Activated CD4-positive, alpha-beta T cell treated with anti-CD3 and anti-CD28 coated beads, Interleukin-2, Interleukin-6, amounts not matched to agents 100 ng/mL and 50 ng/mL, durations not matched to agents 16 hours and 8 hours (primary cell): Measurements from ENCODE around the gene PPP1R14B.
"Not testable (repeated sequence)": the region's sequence is repeated elsewhere in the genome, so short reads cannot be mapped to it uniquely, and the experiment has no call there.

Source experiments
- DNase-seq: peaks from one replicate; pipeline ENCODE4 v3.0.0-alpha.2; 2020

The PPP1R14B gene

GRCh38 chr11:64260147-64260708 is 13.5 kb upstream of the PPP1R14B start:
- DNase-seq: no peak

DNA sequence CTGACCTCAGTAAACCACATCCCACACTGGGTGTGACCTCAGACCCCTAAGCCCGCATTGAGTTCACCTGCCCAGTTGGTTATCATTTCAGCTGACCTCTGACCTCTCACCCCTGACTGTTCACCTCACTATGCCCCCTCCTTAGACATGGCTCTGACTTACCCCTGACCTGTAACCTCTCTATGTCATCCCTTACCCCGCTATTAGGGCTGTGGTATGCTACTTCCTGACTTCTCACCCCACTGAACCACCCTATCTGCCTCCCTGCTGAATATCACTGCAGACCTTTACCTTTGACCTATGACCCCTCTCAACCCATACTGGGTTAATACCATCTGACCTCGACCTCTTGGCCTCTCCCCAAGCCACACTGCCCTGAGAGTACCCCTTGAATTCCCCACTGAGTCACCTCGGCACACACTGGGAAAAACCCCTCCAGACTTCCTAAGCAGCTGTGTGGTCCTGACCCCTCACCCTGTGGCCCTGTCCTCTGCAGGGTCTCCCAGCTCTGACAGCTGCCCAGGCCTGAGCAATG is 12.9 kb upstream of the PPP1R14B start:
- no peak for DNase-seq

- DNase-seq: no peak
Observed at GRCh38 chr11:64258946-64259532, 12.3 kb upstream of the PPP1R14B start.

GRCh38 chr11:64258356-64258755 is 11.6 kb upstream of the PPP1R14B start:
- DNase-seq: no peak

- no peak for DNase-seq
Observed at GRCh38 chr11:64256300-64256699, 9.6 kb upstream of the PPP1R14B start.

GRCh38 chr11:64255135-64256128 is 8.7 kb upstream of the PPP1R14B start:
- no peak for DNase-seq

DNA sequence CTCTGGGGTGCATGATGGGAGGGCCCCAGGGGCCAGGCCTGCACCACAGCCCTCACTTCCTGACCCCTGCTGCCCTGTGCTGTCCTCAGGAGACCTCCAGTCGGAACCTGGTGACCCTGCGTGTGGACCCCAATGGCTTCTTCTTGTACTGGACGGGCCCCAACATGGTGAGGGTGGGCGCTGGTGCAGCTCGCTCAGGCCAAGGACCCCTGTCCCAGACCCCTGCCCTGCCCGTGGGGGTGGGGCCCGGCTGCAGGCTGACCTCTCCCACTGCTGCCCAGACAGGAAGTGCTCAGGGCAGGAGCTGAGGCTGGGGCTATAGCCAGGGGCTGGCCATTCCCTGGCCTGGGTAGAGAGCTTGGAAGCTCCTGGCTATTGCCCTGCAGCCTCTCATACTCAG is 7.6 kb upstream of the PPP1R14B start:
- no peak for DNase-seq

DNA sequence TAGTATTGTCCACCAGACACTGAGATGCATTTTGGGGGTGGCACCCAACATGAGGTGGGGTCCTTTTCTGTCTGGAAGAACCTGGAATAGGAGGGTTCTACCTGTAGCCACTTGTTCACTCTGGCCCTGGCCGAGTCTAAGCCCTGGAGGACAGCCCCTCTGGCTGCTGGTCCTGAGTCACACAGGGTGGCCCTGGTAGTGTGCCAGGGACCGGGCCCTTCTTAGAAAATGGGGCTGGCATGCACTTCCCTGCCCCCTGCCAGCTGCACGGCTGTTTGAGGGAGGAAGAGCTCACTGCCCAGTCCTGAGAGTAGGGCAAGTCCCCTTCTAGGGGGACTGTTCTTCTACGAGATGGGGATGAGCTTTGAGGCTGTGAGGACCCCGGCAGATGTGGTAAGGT is 6.7 kb upstream of the PPP1R14B start:
- no peak for DNase-seq

DNA sequence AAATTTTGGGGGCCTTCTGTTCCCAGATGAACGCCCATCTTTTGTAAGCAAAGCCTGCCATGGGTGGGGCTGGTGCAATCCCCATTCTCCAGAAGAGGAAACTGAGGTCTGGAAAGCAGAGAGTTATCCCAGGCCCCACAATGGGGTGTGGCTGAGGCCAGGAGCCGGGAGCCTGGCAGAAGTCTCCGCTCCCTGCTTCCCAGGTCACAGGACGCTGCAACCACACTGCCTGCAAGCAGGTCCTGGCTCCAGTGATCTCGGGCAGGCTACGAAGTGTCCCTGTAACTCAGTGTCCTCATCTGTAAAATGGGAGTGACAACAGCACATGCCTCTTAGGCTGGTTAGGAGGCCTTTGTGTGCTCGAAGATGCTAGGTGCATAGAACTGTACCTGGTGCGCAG is 6.3 kb upstream of the PPP1R14B start:
- no peak for DNase-seq

DNA sequence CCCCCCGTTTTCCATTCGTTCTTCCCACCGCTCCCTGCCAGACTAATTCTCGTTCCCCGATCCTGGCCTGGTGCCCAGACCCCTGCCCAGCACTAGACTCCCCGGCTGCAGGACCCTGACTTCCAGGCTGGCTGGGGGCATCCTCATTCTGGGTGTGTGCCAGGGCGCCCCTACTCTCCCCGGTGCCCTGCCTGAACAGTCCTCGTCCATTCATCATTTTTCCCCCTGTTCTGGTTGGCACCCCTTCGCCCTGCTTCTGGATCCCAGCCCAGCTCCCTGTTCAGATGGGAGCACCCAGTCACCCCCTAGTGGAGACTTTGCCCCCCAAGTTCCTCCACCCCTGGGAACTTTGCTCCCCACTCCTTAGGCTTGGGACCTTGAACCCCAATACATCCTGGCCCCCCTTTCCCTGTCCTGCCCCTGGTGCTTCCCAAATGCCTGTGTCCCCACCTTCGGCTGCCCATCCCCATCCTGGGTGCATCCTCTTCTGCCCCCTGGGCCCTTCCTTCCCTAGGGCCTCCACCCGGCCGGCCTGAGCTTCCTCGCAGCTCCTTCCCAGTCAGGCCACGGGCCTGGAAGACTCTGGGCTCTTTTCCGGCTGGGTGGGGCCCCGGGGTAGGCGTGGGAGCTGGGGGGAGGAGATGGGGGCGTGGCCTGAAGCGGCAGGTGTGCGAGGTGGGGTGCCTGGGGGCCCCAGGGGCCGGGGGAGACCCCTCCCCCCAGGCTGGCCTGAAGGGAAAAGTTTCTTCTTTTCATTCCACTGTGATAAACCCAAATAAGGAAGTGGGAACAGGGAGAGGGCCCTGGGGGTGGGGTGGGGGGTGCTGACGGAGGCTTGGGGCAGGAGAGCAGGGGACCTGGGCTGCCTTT is 5.5 kb upstream of the PPP1R14B start:
- peak; percentile 21 for DNase-seq

GRCh38 chr11:64251753-64252002 is 4.9 kb upstream of the PPP1R14B start:
- DNase-seq: no peak

DNA sequence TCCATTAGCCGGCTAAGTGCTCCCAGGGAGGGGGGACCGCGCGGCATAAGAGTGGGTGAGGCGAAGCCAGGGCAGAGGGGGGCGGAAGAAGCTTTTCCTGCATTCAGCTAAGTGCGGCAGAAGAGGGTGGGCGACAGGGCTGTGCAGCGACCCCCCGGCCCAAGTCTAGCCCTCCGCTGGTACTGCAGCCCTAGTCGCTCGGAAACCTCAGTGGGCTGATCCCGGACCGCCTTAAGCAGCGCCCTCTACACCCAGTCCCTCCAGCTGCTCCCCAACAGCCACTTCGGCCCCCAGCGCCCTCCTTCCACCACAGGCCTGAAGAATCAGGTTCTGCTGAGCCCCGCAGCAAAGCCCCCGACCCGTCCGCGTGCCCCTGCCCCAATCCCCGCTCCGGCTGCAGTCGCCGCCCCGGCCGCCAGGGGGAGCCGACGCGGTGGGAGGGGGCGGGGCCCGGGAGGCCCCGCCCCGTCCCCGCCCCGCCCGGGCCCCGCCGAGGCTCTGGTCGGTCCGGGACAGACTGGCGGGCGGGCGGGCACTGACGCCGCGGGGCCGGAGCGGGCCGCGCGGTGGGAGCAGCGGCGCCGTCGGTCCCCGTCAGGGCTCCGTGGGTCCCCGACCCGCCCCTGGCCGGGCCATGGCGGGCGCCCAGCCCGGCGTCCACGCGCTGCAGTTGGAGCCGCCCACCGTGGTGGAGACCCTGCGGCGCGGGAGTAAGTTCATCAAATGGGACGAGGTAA is 4.4 kb upstream of the PPP1R14B start, which contains the start of gene PLCB3:
PLCB3 (plus strand) TSS at position 515 of the 737 bp plus-strand sequence; CDS start at position 635, 120 bp downstream.
- DNase-seq: peak; percentile 75

DNA sequence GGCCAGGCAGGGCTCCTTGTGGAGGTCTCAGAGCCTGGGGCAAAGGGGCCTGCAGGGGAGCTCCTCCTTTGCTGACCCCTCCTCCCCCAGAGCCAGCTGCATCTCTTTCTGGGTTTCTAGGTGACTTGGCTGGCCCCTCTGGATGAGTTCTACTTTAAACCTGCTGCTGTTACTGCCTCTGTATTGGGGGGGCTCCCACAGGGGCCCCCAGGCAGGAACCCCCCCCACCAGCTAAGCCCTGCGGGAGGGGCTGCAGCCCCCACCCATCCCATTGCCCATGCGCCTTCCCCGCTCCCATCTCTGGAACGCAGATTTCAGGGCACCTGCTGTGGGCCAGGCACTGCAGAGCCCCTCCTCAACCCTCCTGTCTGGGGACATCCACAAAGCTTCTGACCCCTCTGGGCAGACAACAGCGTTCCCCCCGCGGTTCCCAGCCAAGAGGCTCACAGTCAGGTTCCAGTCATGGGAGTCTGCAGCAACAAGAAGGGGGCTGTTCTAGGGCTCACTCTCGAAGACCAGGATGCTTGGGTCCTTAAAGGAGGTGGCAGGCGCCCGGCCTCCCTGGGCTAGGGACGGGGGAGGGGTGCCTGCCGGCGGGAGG is 3.8 kb upstream of the PPP1R14B start:
- DNase-seq: no peak

GRCh38 chr11:64249563-64250414 is 3.0 kb upstream of the PPP1R14B start:
- DNase-seq: peak; percentile 20

- DNase-seq: no peak
Observed at GRCh38 chr11:64249038-64249437, 2.3 kb upstream of the PPP1R14B start.

- DNase-seq: no peak
Observed at GRCh38 chr11:64248578-64248977, 1.8 kb upstream of the PPP1R14B start.

- no peak for DNase-seq
Observed at GRCh38 chr11:64247729-64248531, 1.2 kb upstream of the PPP1R14B start.

DNA sequence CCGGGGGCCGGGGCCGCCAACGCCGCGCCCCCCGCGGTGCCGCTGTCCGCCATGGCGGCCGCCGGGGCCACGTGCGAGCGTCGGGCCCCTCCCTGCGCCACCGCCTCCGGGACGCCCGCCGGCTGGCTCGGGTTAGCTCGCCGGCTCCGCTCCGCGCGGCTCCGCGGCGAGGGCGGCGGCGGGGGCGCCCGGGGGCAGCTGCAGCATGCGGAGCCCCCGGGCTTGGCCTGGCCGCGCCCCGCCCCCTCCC is 197 bp downstream of the PPP1R14B start:
- not testable (repeated sequence) for DNase-seq

DNA sequence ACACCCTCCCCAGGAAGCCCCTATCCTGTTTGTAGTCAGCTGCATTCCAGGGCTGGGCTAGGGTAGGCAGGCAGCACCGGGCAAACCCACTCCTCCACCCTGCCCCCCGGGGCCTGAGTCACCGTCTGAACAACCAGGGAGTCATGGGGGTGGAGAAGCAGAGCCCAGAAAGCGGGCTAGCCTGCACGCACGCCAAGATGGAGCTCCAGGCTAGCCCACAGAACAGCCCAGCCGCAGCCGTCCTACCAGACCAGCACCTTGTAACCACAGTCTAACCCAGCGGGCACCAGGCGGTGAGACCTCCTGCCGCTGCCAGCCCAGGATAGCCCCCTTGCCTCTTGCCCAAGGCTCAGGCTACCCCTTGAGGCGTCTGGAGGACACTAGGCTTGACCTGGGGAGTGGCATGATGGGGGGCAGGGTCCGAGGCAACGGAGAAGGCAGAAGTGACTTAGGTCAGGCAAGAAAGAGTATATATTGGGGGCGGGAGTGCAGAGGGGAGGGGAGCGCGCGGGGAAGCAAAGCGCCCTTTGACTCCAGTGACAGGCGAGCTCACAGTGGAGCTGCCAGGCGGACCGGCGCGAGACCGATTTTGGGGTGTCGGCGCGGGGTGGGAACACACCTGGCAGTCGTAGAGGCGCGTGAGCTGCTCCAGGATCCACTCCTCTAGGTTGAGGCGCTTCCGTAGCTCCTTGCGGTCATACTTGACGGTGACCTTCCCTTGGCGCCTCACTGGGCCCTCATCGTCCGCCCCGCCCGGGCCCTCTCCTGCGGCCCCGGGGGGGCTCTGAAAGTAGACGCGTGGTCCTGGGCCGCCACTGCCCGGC is 734 bp downstream of the PPP1R14B start:
- peak; percentile 78 for DNase-seq
